Testis (tissue), 3 donors: ENCODE measurements around the gene CEBPG. TPM values are rescaled to one million over a fixed set of nuclear protein-coding genes. Genes with fewer than 3 reads are reported as not detected.

Source experiments
- DNase-seq: peaks from one replicate; pipeline ENCODE4 v3.0.0-alpha.2; 2019
- H3K27ac ChIP-seq, 2 donors: fragments of 200-600 bp; sonication (generic); one replicate each; pipeline ENCODE4 v1.5.1; 2019
- H3K27me3 ChIP-seq: fragments of 200-600 bp; sonication (generic); one replicate; pipeline ENCODE4 v1.5.1; 2019
- H3K36me3 ChIP-seq: fragments of 200-600 bp; sonication (generic); one replicate; pipeline ENCODE4 v1.5.1; 2017; ENCODE audit warnings: low read depth; ENCODE audit errors: missing control alignments
- H3K4me1 ChIP-seq: fragments of 200-600 bp; sonication (generic); one replicate; pipeline ENCODE4 v1.5.1; 2019
- H3K4me3 ChIP-seq, 2 donors: fragments of 200-600 bp; sonication (generic); one replicate each; pipeline ENCODE4 v1.5.1; 2017 to 2019
- H3K9me3 ChIP-seq: fragments of 200-600 bp; sonication (generic); one replicate; pipeline ENCODE4 v1.5.1; 2017
- CTCF ChIP-seq, 3 experiments: fragments of 450-650 bp in 2 of 3; fragments of 200-600 bp in 1 of 3; sonication (generic) in 1 of 3; IDR thresholded peaks; one replicate each; pipeline ENCODE4 v1.5.1; 2016 to 2019; ENCODE audit warnings: antibody characterized with exemption in 3 of 3, mild to moderate bottlenecking in 2 of 3, moderate library complexity in 1 of 3
- POLR2A ChIP-seq: fragments of 450-650 bp; IDR thresholded peaks from one replicate; pipeline ENCODE4 v1.6.1; 2017; ENCODE audit warnings: antibody characterized with exemption, mild to moderate bottlenecking, moderate library complexity
- WGBS, 2 donors: methylation state at CpG; one replicate each; pipeline ENCODE4 v1.1.5; 2018; 5-methylcytosine and 5-hydroxymethylcytosine counted together
- intact Hi-C: fragments of 100-400 bp; cut with DNase I; formaldehyde crosslinking; loops from one replicate; pipeline ENCODE4 v1.15.1; 2023; ENCODE audit warnings: low total_unique reads
- polyA plus RNA-seq: library from polyadenylated mRNA; stranded (reverse); fragments of 350-450 nt; fragmentation: Illumina TruSeq; extraction: RNeasy Lipid Tissue Mini Kit (QIAGEN cat#74804); gene quantifications from one replicate; pipeline ENCODE4 v1.2.3, GENCODE V29; 2014; ENCODE audit warnings: low read depth, low replicate concordance; ENCODE audit not compliant: insufficient read depth
- total RNA-seq, 2 donors: library from RNA; depleted of rRNA; stranded (reverse); fragments of >200 nt; gene quantifications; one replicate each; pipeline ENCODE4 v1.2.3, GENCODE V29; 2016

Gene CEBPG
- total and polyA plus RNA-seq, 3 donors from 2014 or later, result 20.8 to 24.3 (median 20.9) TPM

GRCh38 chr19:33399081-33399744 lies 25.7 kb downstream of the CEBPG start:
- H3K9me3 ChIP-seq, result no peaks in the 10 kb centered on the region
- H3K27ac ChIP-seq, result no peak overlapping the region
- no peaks in the 10 kb centered on the region for H3K36me3 ChIP-seq
- DNase-seq, result no peak
- intact Hi-C loops, result no loop called here
- H3K4me3 ChIP-seq, result no peak overlapping the region
- 97% methylated on average over 24 to 28 of the region's 28 CpGs for WGBS, 2 donors
- no peak for TF ChIP-seq CTCF (IDR thresholded peaks at IDR 0.05)
- no peak for TF ChIP-seq POLR2A
- H3K4me1 ChIP-seq, result peaks cover 20% of the 10 kb centered on the region
- H3K27me3 ChIP-seq, result no peaks in the 10 kb centered on the region

GRCh38 chr19:33399745-33400681 lies 26.5 kb downstream of the CEBPG start:
- TF ChIP-seq CTCF (IDR thresholded peaks at IDR 0.05), result no peak
- TF ChIP-seq POLR2A, result no peak
- no peaks in the 10 kb centered on the region for H3K27me3 ChIP-seq
- no peaks in the 10 kb centered on the region for H3K36me3 ChIP-seq
- intact Hi-C loops, result no loop called here
- no peak overlapping the region for H3K27ac ChIP-seq
- no peak overlapping the region for H3K4me3 ChIP-seq
- DNase-seq, result no peak
- H3K4me1 ChIP-seq, result peaks cover 20% of the 10 kb centered on the region
- 90 to 93% methylated on average over 12 to 21 of the region's 22 CpGs for WGBS, 2 donors
- no peaks in the 10 kb centered on the region for H3K9me3 ChIP-seq

GRCh38 chr19:33400856-33401682 lies 27.6 kb downstream of the CEBPG start:
- H3K4me3 ChIP-seq, result no peak overlapping the region
- WGBS, 2 donors, result 91% methylated on average over 13 to 21 of the region's 24 CpGs
- H3K9me3 ChIP-seq, result no peaks in the 10 kb centered on the region
- no peaks in the 10 kb centered on the region for H3K27me3 ChIP-seq
- intact Hi-C loops, result no loop called here
- H3K36me3 ChIP-seq, result no peaks in the 10 kb centered on the region
- no peak for DNase-seq
- H3K27ac ChIP-seq, result no peak overlapping the region
- TF ChIP-seq CTCF (IDR thresholded peaks at IDR 0.05), result no peak
- peaks cover 11% of the 10 kb centered on the region for H3K4me1 ChIP-seq

- intact Hi-C loops, result no loop called here
- no peaks in the 10 kb centered on the region for H3K9me3 ChIP-seq
- no peak for DNase-seq
- no peak overlapping the region for H3K4me3 ChIP-seq
- WGBS, 2 donors, result 83 to 92% methylated on average over 18 to 30 of the region's 30 CpGs
- TF ChIP-seq CTCF (IDR thresholded peaks at IDR 0.05), result no peak
- TF ChIP-seq POLR2A, result no peak
- no peak overlapping the region for H3K27ac ChIP-seq
- H3K4me1 ChIP-seq, result peaks cover 6% of the 10 kb centered on the region
- H3K36me3 ChIP-seq, result no peaks in the 10 kb centered on the region
- no peaks in the 10 kb centered on the region for H3K27me3 ChIP-seq
Measured at GRCh38 chr19:33401683-33402420, 28.3 kb downstream of the CEBPG start.
